ENCODE measurements around the gene TWIST2.

DNA sequence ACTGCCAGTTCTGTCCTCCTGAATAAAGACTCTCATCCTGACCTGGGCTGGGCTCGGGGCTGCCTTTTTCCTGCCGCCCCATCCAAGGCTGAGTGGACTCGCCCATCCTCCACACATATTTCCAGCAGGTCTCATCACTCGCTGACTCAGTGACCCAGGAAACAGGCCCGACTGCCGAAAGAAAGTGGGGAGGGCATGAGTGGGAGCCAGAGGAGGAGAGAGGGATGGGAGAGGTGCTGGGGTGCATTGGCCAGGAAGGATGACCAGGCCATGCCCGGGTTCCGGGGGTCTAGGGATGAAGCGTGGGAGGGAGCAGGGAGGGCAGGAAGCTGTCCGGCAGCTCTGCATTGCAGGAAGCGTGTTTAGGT lies 66.7 kb downstream of the TWIST2 start:
- TF ChIP-seq POLR2A (IDR thresholded peaks at IDR 0.05; ENCODE audit: low read depth, low read length) (no peak), SPI1 (IDR thresholded peaks at IDR 0.05; ENCODE audit: low read depth, low read length) (no peak), POLR2AphosphoS5 (IDR thresholded peaks at IDR 0.05; ENCODE audit: low read depth, low read length) (no peak), TAF1 (IDR thresholded peaks at IDR 0.05; ENCODE audit: low read depth, low read length) (no peak), POU2F2 (IDR thresholded peaks at IDR 0.05; ENCODE audit: low read depth, low read length) (no peak)

All from GM12891 (cell line).